DND-41 (cell line): ENCODE results near the gene MDC1.
A peak's percentile ranks its signal among the peaks of the same experiment; 100 is the strongest.

ENCODE experiments used
- ATAC-seq: fragments of 200-7000 bp; cut with Tn5 transposase; 3 replicates; pipeline ENCODE4 v1.9.1; 2021; ENCODE audit warnings: low read depth; ENCODE audit not compliant: insufficient read depth
- DNase-seq: peaks from one replicate; pipeline ENCODE4 v3.0.0-alpha.2; 2020
- H2AFZ ChIP-seq: 2 replicates; pipeline ENCODE4 v1.6.0; 2012; ENCODE audit warnings: low read depth, low read length
- H3K27ac ChIP-seq: 2 replicates; pipeline ENCODE4 v1.5.1; 2012; ENCODE audit warnings: low read length, inconsistent platforms
- H3K27me3 ChIP-seq: fragments of 200-600 bp; sonication (generic); 2 replicates; pipeline ENCODE4 v1.6.0; 2012; ENCODE audit warnings: low read length, mild to moderate bottlenecking, inconsistent platforms; ENCODE audit not compliant: insufficient read depth, poor library complexity
- H3K36me3 ChIP-seq: 2 replicates; pipeline ENCODE4 v1.5.1; 2012; ENCODE audit warnings: low read length, inconsistent platforms; ENCODE audit not compliant: insufficient read depth
- H3K4me1 ChIP-seq: 2 replicates; pipeline ENCODE4 v1.5.1; 2012; ENCODE audit warnings: mild to moderate bottlenecking, low read length; ENCODE audit not compliant: insufficient read depth
- H3K4me2 ChIP-seq: 2 replicates; pipeline ENCODE4 v1.6.0; 2012; ENCODE audit warnings: mild to moderate bottlenecking, moderate library complexity, low read length, inconsistent platforms; ENCODE audit not compliant: insufficient read depth
- H3K4me3 ChIP-seq, 2 experiments: fragments of 200-600 bp in 1 of 2; shearing (Covaris generic) in 1 of 2; 2 replicates each; pipeline ENCODE4 v1.5.1; 2012 to 2016; ENCODE audit warnings: inconsistent platforms in 2 of 2, low read length in 2 of 2, mild to moderate bottlenecking in 2 of 2, low read depth in 1 of 2, moderate library complexity in 1 of 2
- H3K79me2 ChIP-seq: 2 replicates; pipeline ENCODE4 v1.6.0; 2012; ENCODE audit warnings: low read length, inconsistent platforms; ENCODE audit not compliant: insufficient read depth
- H3K9ac ChIP-seq: 2 replicates; pipeline ENCODE4 v1.6.0; 2012; ENCODE audit warnings: low read depth, mild to moderate bottlenecking, inconsistent platforms, low read length, moderate library complexity
- H3K9me3 ChIP-seq: 2 replicates; pipeline ENCODE4 v1.5.1; 2012; ENCODE audit warnings: low read length, moderate library complexity, mild to moderate bottlenecking, inconsistent platforms; ENCODE audit not compliant: insufficient read depth, severe bottlenecking
- H4K20me1 ChIP-seq: 2 replicates; pipeline ENCODE4 v1.6.0; 2012; ENCODE audit warnings: low read length; ENCODE audit not compliant: insufficient read depth
- EZH2 ChIP-seq: IDR thresholded peaks from 3 replicates; pipeline ENCODE4 v1.6.1; 2012; ENCODE audit warnings: borderline replicate concordance, low read depth, mild to moderate bottlenecking, moderate library complexity, low read length, inconsistent platforms; ENCODE audit not compliant: severe bottlenecking
- TF ChIP-seq, protein P1 (sequence below): IDR thresholded peaks from 2 replicates; pipeline ENCODE4 v1.5.1; 2012; ENCODE audit warnings: borderline replicate concordance, low read length, moderate library complexity, mild to moderate bottlenecking; ENCODE audit not compliant: poor library complexity, severe bottlenecking; ENCODE audit errors: extremely low read depth

Gene MDC1

DNA sequence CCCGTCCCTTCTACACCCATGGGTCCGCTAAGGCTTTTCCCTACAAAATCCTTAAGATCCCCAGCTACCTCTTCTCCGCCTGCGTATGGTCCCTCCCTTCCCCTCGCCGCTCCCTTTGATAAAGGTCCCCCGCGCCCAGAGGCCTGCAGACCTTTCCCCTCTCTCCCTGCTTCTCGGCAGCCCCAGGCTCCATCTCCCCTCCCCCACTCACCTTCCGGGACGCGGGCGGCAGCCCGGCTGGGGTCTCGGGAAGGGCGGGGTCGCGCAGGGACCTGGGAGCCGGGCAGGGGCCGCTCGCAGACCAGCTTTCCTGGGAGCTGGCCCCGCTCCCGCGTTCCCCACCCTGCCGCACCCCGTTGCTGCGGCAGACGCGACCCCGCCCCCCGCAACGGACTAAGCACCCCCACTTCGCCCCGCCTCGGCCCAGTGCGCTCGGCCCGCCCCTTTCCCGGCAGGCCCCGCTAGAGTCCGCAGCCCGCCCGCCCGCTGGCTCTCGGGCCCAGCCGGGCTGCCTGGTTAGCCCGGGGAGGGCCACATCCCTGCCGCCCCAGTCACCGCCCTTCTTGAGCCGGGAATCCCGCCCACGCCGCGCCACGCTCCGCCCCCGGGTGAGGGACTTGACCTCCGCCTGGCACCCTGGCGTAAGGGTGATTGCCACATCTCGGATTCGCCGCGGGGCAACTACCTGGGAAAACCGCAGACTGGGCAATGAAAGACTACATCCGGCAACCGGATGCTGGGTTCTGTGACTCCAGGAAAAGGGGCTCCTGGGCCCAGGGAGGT lies 25.4 kb upstream of the MDC1 start, which contains the start of gene FLOT1:
Gene FLOT1, minus strand, starts transcription at position 372 of the 783 bp plus-strand sequence. CDS start 498 bp downstream, outside the sequence.
- peak within 1 kb of the TSS; percentile 73 for H3K9ac ChIP-seq
- peaks cover 68% of the 10 kb centered on the region for H3K4me1 ChIP-seq
- H3K4me2 ChIP-seq: peak within 1 kb of the TSS; percentile 77
- no peaks in the 10 kb centered on the region for H3K9me3 ChIP-seq
- peak within 1 kb of the TSS; percentile 77 for H2AFZ ChIP-seq
- H3K36me3 ChIP-seq: peaks cover 29% of the 10 kb centered on the region
- peaks cover 9% of the 10 kb centered on the region; the same call in 1 of the 2 replicates for H4K20me1 ChIP-seq
- DNase-seq (peak; percentile 87), ATAC-seq (peak; percentile 56)
- peak within 1 kb of the TSS; percentile 73 for H3K27ac ChIP-seq
- TF ChIP-seq, protein P1, sequence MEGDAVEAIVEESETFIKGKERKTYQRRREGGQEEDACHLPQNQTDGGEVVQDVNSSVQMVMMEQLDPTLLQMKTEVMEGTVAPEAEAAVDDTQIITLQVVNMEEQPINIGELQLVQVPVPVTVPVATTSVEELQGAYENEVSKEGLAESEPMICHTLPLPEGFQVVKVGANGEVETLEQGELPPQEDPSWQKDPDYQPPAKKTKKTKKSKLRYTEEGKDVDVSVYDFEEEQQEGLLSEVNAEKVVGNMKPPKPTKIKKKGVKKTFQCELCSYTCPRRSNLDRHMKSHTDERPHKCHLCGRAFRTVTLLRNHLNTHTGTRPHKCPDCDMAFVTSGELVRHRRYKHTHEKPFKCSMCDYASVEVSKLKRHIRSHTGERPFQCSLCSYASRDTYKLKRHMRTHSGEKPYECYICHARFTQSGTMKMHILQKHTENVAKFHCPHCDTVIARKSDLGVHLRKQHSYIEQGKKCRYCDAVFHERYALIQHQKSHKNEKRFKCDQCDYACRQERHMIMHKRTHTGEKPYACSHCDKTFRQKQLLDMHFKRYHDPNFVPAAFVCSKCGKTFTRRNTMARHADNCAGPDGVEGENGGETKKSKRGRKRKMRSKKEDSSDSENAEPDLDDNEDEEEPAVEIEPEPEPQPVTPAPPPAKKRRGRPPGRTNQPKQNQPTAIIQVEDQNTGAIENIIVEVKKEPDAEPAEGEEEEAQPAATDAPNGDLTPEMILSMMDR: no peak
- TF ChIP-seq EZH2: peak; percentile 42
- H3K79me2 ChIP-seq: peaks cover 31% of the 10 kb centered on the region
- peak within 1 kb of the TSS; percentile 68 to 92; a peak in 3 of 4 replicates for H3K4me3 ChIP-seq
- peaks cover 17% of the 10 kb centered on the region for H3K27me3 ChIP-seq

GRCh38 chr6:30741789-30742315 lies 24.8 kb upstream of the MDC1 start:
- ATAC-seq (peak; percentile 4), DNase-seq (no peak)
- Histone ChIP-seq H2AFZ (peak overlapping the region; percentile 77), H3K9ac (peak overlapping the region; percentile 73), H3K27ac (peak overlapping the region; percentile 73), H3K79me2 (peaks cover 34% of the 10 kb centered on the region), H3K4me1 (peaks cover 75% of the 10 kb centered on the region), H3K27me3 (peaks cover 17% of the 10 kb centered on the region), H4K20me1 (peaks cover 9% of the 10 kb centered on the region; the same call in 1 of the 2 replicates), H3K9me3 (no peaks in the 10 kb centered on the region), H3K4me2 (peak overlapping the region; percentile 77), H3K4me3 (peak overlapping the region; percentile 68 to 92; a peak in 3 of 4 replicates), H3K36me3 (peaks cover 31% of the 10 kb centered on the region)
- TF ChIP-seq EZH2: no peak
- TF ChIP-seq, protein P1: no peak

DNA sequence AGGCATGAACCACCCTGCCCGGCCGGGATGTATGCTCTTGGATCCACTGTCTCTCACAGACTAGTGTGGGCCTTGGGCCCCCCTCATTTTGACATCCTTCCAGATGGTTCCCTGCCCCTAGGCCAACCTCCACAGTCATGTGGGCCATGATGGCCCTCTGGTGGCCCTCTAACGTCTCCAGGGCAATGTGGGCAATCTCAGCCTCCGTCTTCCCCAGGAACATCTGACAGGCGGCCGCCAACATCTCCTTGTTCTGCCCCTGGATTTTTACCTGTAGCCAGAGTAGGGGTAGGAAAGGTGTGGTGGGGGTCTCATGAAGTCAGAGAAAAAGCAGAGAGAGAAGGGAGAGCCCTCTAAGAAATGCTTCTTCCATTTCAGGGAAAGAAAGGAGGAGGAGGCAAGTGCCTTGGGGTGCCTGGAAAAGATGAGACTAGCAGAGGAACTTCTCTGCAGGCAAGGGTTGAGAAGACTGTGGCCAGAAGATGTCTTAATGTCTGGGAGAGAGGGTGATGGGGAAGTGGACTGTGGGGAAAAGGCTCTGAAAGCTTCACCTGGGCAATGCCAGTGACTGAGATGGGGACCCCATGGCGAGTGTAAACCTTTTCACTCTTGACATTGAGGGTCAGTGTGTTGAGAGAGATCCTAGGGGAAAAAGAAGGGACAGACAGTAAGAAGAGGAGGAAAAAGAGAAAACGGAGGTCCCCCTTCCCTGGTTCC lies 24.1 kb upstream of the MDC1 start:
- ATAC-seq (no peak), DNase-seq (no peak)
- H3K4me3 ChIP-seq: peak overlapping the region; percentile 68 to 92; a peak in 3 of 4 replicates
- no peak for TF ChIP-seq EZH2
- TF ChIP-seq, protein P1: peak; percentile 15
- H2AFZ ChIP-seq: no peak overlapping the region
- peak overlapping the region; percentile 73 for H3K27ac ChIP-seq
- peaks cover 33% of the 10 kb centered on the region for H3K36me3 ChIP-seq
- peaks cover 17% of the 10 kb centered on the region for H3K27me3 ChIP-seq
- H4K20me1 ChIP-seq: peaks cover 9% of the 10 kb centered on the region; the same call in 1 of the 2 replicates
- H3K4me2 ChIP-seq: peak overlapping the region; percentile 77
- no peaks in the 10 kb centered on the region for H3K9me3 ChIP-seq
- H3K79me2 ChIP-seq: peaks cover 36% of the 10 kb centered on the region
- H3K4me1 ChIP-seq: peaks cover 77% of the 10 kb centered on the region
- H3K9ac ChIP-seq: peak overlapping the region; percentile 73
